ENCODE results near the gene RPL15. TPM values are rescaled to one million over a fixed set of nuclear protein-coding genes. Genes with fewer than 3 reads are reported as not detected.

The RPL15 gene
- total and polyA plus RNA-seq, 4 donors, result 604 to 1,364 (median 1,055) TPM

- Histone ChIP-seq H3K27me3 (ENCODE audit: control insufficient read depth in 4 of 4, insufficient read depth in 4 of 4, low read length in 3 of 4) (no peaks in the 10 kb centered on the region), H3K4me3 (ENCODE audit: low read depth in 1 of 3, low read length in 3 of 3) (no peak overlapping the region), H3K9me3 (ENCODE audit: control insufficient read depth in 4 of 4, low read length in 3 of 4) (no peaks in the 10 kb centered on the region), H3K9ac (ENCODE audit: low read depth in 1 of 2, low read length in 2 of 2) (no peak overlapping the region), H3K4me1 (ENCODE audit: control insufficient read depth in 4 of 4, insufficient read depth in 4 of 4, low read length in 3 of 4) (peaks cover 4 to 7% (median 6%) of the 10 kb centered on the region in 4 donors), H3K27ac (ENCODE audit: low read depth in 1 of 2, low read length in 2 of 2) (no peak overlapping the region), H3K36me3 (ENCODE audit: control insufficient read depth in 4 of 4, insufficient read depth in 3 of 4, low read depth in 1 of 4, low read length in 3 of 4) (peaks cover 0 to 15% (median 8%) of the 10 kb centered on the region in 4 donors)
- DNase-seq (ENCODE audit: low spot score), result no peak
- WGBS, result 90% methylated on average over 2 of the region's 2 CpGs
- no peak for TF ChIP-seq RXRA (IDR thresholded peaks at IDR 0.05)
- no peak for TF ChIP-seq SP1 (IDR thresholded peaks at IDR 0.05)
- TF ChIP-seq EGR1 (IDR thresholded peaks at IDR 0.05; ENCODE audit: low read depth in 2 of 2), result no peak
- no peak for TF ChIP-seq TAF1 (conservative IDR thresholded peaks at IDR 0.05)
- TF ChIP-seq YY1 (IDR thresholded peaks at IDR 0.05), result no peak
- TF ChIP-seq, protein P1, sequence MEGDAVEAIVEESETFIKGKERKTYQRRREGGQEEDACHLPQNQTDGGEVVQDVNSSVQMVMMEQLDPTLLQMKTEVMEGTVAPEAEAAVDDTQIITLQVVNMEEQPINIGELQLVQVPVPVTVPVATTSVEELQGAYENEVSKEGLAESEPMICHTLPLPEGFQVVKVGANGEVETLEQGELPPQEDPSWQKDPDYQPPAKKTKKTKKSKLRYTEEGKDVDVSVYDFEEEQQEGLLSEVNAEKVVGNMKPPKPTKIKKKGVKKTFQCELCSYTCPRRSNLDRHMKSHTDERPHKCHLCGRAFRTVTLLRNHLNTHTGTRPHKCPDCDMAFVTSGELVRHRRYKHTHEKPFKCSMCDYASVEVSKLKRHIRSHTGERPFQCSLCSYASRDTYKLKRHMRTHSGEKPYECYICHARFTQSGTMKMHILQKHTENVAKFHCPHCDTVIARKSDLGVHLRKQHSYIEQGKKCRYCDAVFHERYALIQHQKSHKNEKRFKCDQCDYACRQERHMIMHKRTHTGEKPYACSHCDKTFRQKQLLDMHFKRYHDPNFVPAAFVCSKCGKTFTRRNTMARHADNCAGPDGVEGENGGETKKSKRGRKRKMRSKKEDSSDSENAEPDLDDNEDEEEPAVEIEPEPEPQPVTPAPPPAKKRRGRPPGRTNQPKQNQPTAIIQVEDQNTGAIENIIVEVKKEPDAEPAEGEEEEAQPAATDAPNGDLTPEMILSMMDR (IDR thresholded peaks at IDR 0.05; ENCODE audit: low read depth, low read length, missing input control), result no peak
- TF ChIP-seq MAX (IDR thresholded peaks at IDR 0.05), result no peak
- no peak for TF ChIP-seq ATF3 (IDR thresholded peaks at IDR 0.05)
- no peak for TF ChIP-seq REST (IDR thresholded peaks at IDR 0.05)
- no peak for TF ChIP-seq HNF4G (IDR thresholded peaks at IDR 0.05)
- TF ChIP-seq FOXA1 (IDR thresholded peaks at IDR 0.05), result no peak
- TF ChIP-seq NR2F2 (IDR thresholded peaks at IDR 0.05), result no peak
Measured at GRCh38 chr3:23923786-23924185, 6.9 kb downstream of the RPL15 start.

GRCh38 chr3:23926246-23926645 is 9.3 kb downstream of the RPL15 start:
- Histone ChIP-seq H3K4me3 (ENCODE audit: low read depth in 1 of 3, low read length in 3 of 3) (no peak overlapping the region), H3K27me3 (ENCODE audit: control insufficient read depth in 4 of 4, insufficient read depth in 4 of 4, low read length in 3 of 4) (no peaks in the 10 kb centered on the region), H3K9ac (ENCODE audit: low read depth in 1 of 2, low read length in 2 of 2) (no peak overlapping the region), H3K36me3 (ENCODE audit: control insufficient read depth in 4 of 4, insufficient read depth in 3 of 4, low read depth in 1 of 4, low read length in 3 of 4) (peaks cover 0 to 4% (median 0%) of the 10 kb centered on the region in 4 donors), H3K27ac (ENCODE audit: low read depth in 1 of 2, low read length in 2 of 2) (no peak overlapping the region), H3K9me3 (ENCODE audit: control insufficient read depth in 4 of 4, low read length in 3 of 4) (no peaks in the 10 kb centered on the region), H3K4me1 (ENCODE audit: control insufficient read depth in 4 of 4, insufficient read depth in 4 of 4, low read length in 3 of 4) (peaks cover 4 to 7% (median 5%) of the 10 kb centered on the region in 4 donors)
- DNase-seq (ENCODE audit: low spot score), result no peak
- WGBS, result 95% methylated on average over 7 of the region's 7 CpGs
- TF ChIP-seq MAX (IDR thresholded peaks at IDR 0.05) (no peak), YY1 (IDR thresholded peaks at IDR 0.05) (no peak)

DNA sequence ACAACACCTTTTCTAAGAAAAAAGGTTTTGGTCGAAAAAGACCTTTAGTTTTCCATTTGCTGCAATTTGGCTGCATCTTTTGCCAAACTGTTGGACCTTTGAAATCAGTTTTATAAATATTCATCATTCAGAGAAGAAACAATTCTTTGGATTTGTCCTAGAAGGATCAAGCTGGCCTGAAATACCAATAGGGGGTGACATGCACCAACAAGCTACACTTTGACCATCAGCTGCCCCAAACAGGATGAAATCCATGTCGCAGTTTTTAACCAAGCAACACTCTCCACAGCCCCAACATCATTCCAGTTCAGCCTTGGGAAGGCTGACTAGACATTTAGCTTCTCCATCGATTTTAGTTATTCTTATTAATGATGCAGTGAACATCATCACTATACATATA is 9.8 kb downstream of the RPL15 start:
- no peaks in the 10 kb centered on the region for H3K27me3 ChIP-seq (ENCODE audit: control insufficient read depth in 4 of 4, insufficient read depth in 4 of 4, low read length in 3 of 4)
- H3K27ac ChIP-seq (ENCODE audit: low read depth in 1 of 2, low read length in 2 of 2), result peak overlapping the region in 1 of 2 donors; percentile 76
- H3K9ac ChIP-seq (ENCODE audit: low read depth in 1 of 2, low read length in 2 of 2), result no peak overlapping the region
- TF ChIP-seq REST (IDR thresholded peaks at IDR 0.05) (no peak), RAD21 (IDR thresholded peaks at IDR 0.05) (peak; percentile 52 to 56)
- WGBS, result 74% methylated on average over 3 of the region's 3 CpGs
- peaks cover 0 to 4% (median 0%) of the 10 kb centered on the region in 4 donors for H3K36me3 ChIP-seq (ENCODE audit: control insufficient read depth in 4 of 4, insufficient read depth in 3 of 4, low read depth in 1 of 4, low read length in 3 of 4)
- no peaks in the 10 kb centered on the region for H3K9me3 ChIP-seq (ENCODE audit: control insufficient read depth in 4 of 4, low read length in 3 of 4)
- no peak overlapping the region for H3K4me3 ChIP-seq (ENCODE audit: low read depth in 1 of 3, low read length in 3 of 3)
- no peak for DNase-seq (ENCODE audit: low spot score)
- peaks cover 4 to 7% (median 5%) of the 10 kb centered on the region in 4 donors for H3K4me1 ChIP-seq (ENCODE audit: control insufficient read depth in 4 of 4, insufficient read depth in 4 of 4, low read length in 3 of 4)

All from liver (tissue), 9 donors.